Activated CD4-positive, alpha-beta T cell treated with anti-CD3 and anti-CD28 coated beads for 24 hours (primary cell): ENCODE results near the gene IFI27.

Experiments used
- DNase-seq, 2 donors: peaks; one replicate each; pipeline ENCODE4 v3.0.0-alpha.2; 2020; ENCODE audit warnings: low read depth in 2 of 2

The IFI27 gene

DNA sequence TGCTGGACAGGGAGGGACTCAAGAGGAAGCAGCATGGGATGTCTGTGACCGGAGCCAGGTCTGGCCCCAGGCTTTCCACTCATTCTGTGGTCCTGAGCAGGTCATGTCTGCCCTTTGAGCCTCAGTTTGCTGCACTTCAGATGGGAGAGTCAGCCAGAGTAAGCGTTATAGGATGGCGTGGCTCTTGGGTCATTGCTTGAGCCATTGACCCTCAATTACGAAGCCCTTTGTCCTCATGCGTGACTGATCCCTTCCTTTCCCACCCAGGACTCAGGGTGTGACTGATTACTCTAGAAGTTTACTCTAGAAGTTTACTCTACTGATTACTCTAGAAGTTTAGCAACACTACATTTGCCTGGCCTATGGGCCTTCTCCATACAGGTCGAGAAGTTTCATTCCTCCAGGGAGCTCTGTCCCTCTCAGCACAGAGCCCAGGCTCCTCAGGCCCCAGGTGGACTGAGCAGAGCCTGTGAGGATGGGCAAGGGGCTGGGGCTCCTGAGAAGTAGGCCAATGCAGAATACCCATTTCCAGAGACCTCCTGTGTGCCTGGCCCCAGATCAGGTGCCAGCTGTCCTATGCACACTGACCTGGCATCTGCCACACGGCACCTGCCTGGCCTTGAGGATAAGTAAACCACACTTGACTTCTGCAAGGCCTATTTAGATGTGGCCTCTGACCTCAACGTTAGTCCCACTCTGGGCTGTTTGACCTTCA, 7.6 kb upstream of the IFI27 start:
- DNase-seq = no peak

DNA sequence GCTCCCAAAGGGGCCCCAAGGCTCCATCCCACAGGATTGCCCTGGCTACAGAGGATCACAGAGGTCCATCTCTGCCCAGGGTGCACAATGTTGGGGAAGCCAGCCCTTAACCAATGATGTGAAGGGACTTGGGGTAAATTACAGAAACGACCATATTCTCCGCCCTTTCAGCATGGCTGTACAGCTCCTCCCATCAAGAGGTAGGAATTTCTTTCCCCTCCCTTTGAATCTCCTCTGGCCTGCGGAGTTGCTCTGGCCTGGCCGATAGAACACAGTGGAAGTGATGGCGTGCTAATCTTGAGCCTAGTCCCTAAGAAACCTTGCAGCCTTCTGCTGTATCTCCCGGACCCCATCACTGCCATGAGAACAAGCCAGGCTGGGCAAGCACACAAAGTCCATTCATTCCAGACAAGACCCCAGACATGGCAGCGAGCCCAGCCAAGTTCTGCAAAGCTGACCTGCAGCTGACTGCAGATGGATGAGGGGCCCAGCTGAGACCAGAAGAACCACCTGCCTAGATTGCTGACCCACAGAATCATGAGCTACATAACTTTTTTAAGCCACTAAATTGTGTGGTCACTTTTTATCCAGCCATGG, 6.9 kb upstream of the IFI27 start:
- DNase-seq = no peak

DNA sequence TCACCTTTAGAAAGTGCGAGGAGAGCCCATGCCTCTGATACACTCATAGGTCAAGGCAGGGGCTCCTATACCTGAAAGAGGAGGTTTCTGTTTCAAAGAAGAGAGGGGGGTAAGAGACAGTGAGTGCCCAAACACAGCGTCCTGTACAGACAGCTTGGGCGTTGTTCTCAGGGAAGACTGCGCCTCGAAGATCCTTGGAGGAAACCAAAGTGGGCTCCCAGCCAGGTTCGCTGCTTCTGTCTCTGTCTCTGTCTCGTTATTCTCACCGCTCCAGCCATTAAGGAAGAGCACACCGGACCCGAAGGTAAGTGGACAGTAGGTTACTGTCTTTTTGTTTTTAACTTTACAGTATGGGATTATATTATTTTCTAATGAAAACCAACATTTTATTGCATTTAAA, 5.8 kb upstream of the IFI27 start:
- no peak for DNase-seq

DNA sequence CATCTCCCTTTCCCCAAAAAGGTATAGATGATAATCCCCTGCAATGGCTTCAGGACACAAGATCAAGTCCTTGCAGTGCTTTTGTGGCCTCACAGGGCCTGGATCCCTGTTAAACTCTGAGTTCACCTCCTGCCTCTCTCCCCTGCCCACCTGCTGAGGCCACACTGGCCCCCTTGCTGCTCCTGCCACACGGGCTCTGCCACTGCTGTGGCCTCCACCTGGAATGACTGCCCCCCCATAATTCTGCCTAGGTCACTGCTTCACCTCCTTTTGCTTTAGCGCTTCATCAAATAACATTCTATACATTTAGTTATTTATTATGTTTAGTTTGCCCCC, 653 bp upstream of the IFI27 start:
- DNase-seq = no peak

DNA sequence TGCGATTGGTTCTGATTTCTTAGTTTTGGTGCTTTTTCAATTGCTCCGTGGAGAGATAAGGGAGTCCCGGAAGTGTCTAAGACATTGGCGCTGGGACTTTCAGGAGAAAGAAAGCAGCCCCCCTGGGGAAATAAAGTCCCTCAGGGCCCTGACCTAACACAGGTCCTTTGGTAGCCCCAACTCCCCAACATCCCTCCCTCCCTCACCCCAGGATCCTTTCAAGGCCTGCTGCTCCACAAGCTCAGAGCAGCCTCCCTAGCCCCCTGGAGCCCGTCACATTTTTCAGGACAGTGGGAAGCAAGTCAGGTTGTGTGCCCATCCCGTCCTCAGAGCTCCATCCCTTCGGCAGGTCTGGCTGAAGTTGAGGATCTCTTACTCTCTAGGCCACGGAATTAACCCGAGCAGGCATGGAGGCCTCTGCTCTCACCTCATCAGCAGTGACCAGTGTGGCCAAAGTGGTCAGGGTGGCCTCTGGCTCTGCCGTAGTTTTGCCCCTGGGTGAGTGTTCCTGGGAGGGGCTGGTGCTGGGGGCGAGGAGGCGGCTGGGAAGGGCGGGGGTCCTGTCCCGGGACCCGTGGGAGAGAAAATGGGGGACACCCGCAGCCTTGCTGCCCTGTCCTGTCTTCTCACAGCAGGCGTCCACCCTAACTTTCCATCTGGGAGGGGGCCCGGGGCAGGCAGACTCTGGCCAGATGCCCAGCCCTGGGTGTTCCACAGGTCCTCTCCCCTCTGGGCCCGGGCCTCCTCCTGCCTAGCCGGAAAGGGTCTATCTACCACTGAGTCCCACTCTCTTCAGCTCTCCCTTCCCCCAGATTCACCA, 950 bp downstream of the IFI27 start:
- DNase-seq = no peak

DNA sequence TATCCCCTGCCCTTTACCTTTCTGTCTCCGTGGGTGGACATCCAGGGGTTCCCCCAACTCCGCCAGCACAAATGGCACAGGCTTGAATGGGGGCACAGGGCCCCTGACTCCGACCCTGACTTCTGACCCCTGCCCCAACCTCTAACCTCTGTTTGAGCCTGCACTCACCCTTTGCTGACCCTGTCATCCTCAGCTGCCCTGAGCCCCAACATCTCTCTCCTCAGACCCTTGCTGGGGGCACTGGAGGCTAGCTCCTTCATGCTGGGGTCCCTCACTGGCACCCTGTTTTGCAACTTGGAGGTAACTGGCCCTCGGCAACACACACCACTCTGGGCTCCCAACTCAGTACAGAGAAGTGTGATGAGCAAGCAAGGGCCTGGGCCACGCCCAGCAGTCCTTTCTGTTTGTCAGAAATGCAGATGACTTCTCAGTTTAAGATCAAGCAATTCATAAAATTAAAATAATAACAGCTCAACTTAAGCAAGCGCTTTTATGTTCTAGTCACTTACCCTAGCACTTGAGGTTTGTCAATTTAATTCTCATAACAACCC, 2.1 kb downstream of the IFI27 start:
- DNase-seq = no peak

DNA sequence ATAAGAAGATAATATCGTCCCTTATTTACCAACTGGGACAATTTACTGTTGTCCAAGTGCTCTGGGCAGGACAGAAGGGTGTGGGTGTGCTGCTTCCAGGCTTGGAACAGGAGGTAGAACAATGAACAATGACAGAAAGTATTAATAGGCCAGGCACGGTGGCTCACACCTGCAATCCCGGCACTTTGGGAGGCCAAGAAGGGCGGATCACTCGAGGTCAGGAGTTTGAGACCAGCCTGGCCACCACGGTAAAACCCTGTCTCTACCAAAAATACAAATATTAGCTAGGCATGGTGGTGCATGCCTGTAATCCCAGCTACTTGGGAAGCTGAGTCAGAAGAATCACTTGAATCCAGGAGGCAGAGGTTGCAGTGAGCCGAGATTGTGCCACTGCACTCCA, 2.5 kb downstream of the IFI27 start:
- no peak for DNase-seq

DNA sequence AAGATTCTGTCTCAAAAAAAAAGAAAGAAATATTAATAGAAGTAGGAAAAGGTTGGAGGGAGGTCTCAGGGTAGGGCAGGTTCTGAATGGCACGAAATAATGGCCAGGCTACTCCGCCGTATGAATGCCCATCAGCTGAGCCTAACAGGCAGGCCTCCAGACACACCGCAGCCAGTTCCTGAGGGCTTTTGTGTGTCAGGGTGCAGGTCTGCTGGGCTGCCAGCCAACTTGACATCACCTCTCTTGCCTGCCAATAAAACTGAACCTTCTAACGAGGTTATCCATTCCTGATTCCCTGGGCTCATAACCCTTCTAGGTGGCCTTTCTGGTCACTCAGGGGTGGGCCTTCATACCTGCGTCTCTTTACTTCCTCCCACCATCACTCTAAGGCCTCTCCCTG, 3.0 kb downstream of the IFI27 start:
- no peak for DNase-seq

DNA sequence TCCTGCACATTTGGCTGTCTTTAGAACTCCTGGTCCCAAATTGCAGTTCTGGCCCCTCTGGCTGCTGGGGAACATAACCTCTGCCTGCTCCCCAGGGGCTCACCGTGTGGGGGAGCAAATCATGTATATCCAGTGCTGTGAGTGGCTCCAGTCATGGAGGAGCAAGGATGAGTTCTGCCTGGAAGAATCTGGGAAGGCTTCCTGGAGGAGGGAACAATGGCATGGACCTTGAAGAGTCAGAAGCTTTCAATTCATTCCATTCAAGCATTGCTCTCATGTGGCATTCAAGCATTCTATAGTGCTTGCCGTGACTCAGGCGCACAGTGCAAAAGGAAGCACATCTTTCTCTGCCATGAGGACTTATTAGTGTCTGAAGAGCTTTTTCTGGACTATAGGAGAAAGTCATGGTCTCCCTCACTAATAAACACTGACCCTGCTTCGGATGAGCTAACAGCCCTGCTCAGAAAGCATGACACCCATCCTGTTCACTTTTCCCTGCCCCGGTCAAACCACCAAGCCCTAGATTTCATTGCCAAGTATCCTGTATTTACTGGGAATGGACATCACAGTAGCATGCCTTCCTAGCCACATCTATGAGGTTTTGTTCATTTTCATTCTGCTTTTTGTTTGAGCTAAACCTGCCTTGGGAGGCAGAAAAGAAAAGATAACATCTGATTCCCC, 3.5 kb downstream of the IFI27 start:
- no peak for DNase-seq

DNA sequence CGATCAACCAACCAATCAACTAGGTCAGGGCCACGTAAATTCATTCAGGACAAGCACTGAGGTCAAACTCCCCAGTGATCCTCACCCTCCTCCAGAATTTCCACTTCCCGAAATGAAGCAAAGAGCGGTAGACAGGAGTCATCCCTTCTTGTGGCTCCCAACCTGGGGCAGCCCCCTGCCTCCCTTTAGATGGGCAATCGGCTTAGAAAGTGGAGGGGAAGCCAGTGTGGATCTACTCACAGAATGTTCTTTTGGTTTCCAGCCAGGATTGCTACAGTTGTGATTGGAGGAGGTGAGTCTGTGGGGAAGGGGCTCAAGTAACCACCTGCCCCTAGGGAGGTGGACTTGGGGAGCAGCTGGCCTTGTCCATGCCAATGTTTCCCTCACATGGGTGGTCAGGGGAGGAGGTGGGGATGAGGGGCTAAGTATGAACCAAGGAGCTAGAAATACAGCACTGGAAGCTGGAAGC, 4.1 kb downstream of the IFI27 start:
- no peak for DNase-seq

DNA sequence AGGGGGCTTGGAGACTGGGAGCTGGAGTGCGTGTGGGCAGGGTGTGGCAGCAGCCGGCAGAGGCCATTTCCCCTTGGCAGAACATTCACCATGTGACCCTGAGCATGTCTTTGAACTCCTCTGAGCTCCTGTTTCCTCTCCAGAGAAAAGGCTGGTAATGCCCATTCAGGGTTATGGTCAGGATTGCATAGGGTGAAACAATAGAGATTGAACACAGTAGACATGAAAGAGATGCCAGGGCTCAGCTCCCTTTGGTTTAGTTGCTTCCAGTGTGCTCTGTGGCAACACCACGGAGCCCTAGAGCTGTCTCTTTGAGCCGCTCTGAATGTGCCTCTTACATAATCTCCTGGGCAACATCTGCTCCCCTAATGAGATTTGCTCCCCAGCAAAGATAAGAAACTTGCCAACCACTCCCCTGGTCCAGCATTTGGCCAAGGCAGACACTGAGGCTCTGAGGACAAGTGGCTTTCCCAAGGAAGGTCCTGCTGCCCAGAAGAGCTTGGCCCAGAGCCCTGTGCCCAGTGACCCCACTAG, 4.6 kb downstream of the IFI27 start:
- DNase-seq = no peak

DNA sequence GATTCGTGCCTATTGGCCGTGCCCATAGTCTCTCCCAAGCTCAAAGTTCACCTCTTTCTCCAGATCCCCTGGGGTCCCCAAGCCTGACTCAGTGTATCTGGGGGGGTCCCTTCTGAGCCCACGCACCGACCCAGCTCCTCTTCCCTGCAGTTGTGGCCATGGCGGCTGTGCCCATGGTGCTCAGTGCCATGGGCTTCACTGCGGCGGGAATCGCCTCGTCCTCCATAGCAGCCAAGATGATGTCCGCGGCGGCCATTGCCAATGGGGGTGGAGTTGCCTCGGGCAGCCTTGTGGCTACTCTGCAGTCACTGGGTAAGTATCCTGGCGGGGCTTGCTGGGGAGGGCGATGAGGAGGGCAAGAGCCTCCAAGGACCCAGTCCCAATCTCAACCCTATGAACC, 5.1 kb downstream of the IFI27 start:
- no peak for DNase-seq

DNA sequence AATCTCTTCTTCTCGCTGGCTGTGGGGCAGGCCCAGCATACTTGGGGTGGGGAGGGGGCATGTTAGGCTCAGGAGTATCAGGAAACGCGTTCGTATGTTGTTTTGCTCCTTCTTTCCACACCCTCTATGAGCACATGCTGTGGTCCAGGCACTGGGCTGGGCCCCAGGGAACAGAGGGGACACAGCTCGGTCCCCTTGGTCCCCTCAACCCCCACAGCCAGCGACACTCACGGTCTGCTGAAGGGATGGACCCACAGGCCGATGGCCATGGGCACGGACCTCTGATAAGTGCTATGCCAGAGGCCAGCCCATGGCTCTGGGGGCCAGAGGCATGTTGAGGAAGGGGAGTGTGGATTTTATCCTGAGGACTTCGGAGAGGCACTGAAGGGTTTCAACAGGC, 6.2 kb downstream of the IFI27 start:
- DNase-seq = no peak

DNA sequence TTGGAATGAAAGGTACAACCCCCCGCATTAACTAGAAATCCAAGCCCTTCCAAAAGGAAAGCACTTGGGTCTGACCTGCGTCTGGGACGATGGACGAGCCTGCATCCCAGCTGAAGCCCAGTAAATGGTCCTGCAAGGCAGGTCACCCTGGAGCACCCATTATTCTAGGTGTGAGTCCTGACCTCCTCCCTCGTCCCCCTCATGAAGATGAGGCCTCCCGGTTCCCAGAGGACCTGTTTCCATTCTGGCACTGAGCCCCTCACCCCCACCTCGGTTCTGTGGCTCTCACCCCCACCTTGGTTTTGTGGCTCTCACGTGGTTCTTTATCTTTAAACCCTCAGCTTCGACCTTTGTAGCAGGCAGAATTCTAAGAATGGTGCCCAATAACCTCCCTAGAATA, 7.3 kb downstream of the IFI27 start:
- DNase-seq = no peak

DNA sequence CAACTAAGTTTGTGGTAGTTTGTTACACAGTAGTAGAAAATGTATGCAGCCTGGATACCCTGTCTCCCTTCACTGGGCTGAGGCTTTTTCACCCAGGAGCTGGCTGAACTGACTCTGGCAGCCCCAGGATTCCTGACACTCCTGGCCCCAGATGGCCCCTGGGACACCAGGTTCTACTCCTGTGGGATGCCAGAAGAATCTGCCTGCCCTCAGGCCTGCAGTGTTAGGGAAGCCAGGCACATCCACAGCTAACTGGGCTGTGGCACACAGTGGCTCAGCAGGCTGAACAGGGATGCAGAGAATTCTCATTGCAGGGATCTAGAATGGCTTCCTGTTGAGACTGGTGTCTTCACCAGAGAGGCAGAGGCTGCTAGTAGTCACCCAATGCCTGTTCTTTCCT, 8.5 kb downstream of the IFI27 start:
- DNase-seq = no peak

DNA sequence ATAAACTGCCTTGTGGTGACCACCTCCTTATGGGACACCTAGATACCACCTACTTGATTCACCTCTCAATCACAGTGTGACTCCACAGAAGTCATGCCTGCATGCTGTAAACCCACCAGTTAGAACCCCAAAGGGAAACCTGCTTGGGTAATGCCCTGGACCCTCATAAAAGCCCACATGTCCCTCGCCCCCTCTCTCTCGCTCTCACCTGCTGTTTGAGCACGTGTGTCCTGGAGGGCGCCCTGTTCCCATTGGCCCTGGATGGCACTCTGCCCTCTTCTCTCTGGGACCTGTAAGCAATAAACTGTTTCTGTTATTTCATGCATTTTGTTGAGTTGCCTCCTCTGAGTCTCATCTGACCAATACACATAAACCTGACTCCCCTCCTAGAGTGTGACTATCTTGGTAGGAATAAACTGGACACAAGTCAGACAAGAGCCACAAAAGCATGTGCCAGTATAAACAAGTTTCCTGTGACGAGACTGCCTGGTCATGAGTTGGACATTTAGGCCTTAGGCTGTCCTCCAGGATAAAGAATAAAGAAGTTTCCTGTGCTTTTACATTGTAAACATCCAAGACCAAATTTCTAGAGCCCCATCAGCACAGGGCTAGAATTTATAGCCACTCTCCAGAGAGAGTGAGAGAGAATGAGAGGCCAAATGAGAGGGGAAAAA, 10.3 kb downstream of the IFI27 start:
- DNase-seq = no peak

DNA sequence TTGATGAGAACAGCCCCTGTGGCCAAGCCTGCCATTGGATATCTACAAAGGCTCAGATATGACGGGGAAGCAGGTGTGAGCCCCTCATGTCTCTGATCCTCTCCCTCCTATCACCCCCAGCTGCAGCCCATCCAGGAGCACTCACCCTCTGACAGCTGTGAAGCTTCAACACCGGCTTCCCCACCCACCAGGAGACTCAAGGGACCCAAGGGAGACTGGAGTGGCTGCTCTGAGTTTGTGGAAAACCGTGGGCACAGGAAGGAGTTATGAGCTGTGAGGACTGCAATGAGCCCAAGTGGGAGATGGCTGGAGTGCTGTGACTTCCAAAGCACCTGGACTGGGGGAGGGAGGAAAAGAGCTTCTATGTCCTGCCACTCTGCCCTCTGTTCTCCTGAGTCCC, 10.9 kb downstream of the IFI27 start:
- DNase-seq = no peak

DNA sequence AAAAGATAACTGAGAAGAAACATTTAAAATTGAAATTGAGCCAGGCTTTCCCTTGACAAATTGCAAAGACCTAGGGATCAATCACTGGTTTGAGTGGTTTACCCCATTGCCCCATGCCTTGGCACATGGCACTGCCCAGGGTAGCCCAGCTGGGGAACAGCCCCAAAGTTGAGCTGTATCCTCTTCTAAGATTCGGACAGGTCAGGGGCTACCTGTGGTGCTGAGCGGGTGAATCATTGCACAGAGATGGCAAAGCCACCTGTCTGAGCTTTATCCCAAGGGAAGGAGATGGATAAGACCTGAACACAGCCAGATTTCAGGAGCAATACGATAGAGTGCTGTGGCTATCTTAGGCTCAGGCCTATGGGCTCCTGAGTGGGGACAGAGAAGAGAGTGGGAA, 11.9 kb downstream of the IFI27 start:
- no peak for DNase-seq

DNA sequence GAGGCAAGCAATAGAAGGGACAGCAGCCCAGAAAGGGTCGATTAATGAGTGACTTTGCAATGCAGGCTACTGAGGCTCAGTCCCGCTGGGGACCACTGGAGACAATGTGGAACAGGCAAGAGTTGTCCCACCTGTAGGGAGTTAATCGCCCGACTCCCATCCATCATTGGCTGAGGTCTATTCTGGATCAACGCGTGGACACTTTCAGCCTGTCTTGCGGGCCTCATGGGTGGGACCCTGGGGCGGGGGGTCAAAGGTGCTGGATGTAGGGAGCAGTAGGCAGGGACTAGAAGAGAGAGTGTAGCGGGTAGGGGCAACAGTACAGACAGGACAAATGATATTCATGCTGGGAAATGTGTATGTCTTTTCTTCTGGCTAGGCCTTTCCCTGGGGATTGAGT, 12.8 kb downstream of the IFI27 start:
- no peak for DNase-seq

DNA sequence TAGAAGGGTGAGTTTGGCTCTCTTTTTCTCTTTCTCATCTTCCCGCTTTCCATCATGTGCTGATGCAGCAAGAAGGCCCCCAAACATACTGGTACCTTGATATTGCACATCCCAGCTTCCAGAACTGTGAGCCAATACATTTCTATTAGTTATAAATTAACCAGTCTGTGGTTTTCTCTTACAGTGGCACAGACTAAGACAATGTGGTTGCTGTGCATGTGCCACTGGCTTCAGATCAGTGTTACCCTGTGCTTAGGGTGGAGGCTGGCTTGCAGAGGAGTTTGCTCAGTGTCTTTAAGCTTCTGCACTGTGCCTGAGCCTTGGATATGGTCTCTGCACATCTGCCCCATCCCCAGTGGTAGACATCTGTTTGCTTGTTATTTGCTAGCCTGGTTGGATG, 13.3 kb downstream of the IFI27 start:
- DNase-seq = no peak

DNA sequence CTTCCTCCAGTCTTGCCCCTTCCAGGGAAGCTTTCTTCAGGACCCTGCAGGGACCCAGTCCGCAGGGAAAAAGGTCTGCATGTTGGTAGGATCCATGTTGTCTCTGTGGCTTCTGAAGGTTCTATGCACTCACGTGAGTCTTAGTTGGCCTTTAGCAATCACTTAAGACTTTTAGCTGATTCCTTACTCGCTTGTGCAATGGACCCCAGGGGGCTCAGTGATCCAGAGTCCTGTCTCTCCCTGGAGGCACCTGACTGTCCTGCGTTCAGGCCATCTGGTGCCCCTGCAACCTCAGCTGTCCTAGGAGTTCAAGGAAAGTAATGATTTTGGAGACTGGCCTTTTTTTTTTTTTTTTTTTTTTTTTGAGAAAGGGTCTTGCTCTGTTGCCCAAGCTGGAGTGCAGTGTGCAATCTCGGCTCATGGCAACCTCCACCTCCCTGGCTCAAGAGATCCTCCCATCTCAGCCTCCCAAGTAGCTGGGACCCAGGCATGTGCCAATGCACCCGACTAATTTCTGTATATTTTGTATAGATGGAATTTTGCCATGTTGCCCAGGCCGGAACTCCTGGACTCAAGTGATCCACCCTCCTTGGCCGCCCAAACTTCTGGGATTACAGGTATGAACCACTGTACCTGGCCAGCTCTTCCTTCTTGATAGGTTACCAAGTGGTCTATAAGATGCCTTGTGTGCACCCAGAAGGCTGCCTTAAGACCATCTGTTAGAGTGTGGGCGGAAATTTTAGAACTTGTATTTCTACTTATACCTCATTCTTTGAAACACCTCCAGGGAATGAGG, 14.2 kb downstream of the IFI27 start:
- no peak for DNase-seq
